Fibroblast of the aortic adventitia (primary cell): ENCODE results near the gene PAQR5. TPM values are rescaled to one million over a fixed set of nuclear protein-coding genes. Genes with fewer than 3 reads are reported as not detected.

Source experiments
- DNase-seq: peaks from one replicate; pipeline ENCODE4 v3.0.0-alpha.2; 2010; ENCODE audit warnings: low read depth
- H3K4me3 ChIP-seq: 2 replicates; pipeline ENCODE4 v1.5.1; 2011; ENCODE audit warnings: low read depth, mild to moderate bottlenecking, control low read depth, low read length, moderate library complexity
- CTCF ChIP-seq: IDR thresholded peaks from 2 replicates; pipeline ENCODE4 v1.5.1; 2011; ENCODE audit warnings: mild to moderate bottlenecking, low read length, control low read depth, inconsistent platforms; ENCODE audit not compliant: insufficient read depth
- total RNA-seq: library from RNA; depleted of rRNA; stranded (reverse); fragments of >200 nt; gene quantifications from 2 replicates; pipeline ENCODE4 v1.2.3, GENCODE V29; 2012; ENCODE audit warnings: low replicate concordance

PAQR5 gene
- total RNA-seq, 1 donor: 13.2 TPM

- no peak for DNase-seq
- no peak overlapping the region for H3K4me3 ChIP-seq
- TF ChIP-seq CTCF: no peak
These were observed 68.5 kb downstream of the PAQR5 start for GRCh38 chr15:69367236-69367635.

DNA sequence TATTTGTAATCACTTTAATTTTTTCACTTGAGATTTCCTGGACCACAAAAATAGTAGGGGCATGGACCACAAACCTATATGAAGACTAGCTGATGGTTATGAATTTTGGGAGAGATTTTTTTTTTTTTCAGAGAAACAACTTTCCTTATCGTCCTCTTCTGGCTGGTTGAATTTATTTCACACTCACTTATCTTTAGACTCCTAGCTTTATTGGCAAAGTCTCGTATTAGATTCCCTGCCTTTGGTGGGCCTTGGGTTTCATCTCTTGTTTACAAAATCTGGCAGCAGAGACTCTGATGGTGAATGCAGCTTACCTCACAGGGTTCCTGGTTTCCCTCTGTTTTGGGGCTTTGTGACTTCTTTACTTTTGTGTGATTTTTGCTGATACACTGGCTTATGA lies 70.9 kb downstream of the PAQR5 start:
- no peak for DNase-seq
- TF ChIP-seq CTCF: no peak
- no peak overlapping the region for H3K4me3 ChIP-seq

GRCh38 chr15:69373406-69373805 lies 74.7 kb downstream of the PAQR5 start:
- no peak overlapping the region for H3K4me3 ChIP-seq
- TF ChIP-seq CTCF: no peak
- DNase-seq: no peak

DNA sequence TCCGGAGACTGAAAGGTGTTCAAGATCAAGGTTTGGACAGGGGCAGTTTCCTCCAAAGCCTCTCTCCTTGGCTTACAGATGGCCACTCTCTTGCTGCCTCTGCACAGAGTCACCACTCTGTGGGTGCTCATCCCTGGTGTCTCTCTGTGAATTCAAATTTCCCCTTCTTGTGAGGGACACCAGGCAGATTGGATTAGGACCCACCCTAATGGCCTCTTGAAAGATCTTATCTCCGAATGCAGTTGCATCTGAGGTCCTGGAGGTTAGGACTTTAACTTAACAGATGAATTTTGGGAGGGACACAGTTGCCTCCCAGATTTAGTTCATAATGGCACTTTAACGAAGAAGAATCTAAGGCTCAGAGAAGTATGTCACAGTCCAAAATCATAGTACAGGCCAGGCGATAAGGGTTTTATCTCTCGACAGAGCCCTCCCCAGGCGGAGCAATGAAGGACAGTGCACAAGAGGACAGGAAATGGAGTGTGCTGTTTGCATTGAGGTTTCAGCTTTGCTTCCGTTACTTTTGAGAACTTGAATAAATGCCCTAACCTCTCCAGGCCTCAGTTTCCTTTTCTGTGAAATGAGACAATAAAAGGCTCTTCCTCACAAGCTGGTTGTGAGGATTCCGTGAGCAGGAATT lies 76.6 kb downstream of the PAQR5 start:
- no peak for DNase-seq
- no peak for TF ChIP-seq CTCF

GRCh38 chr15:69377216-69377970 lies 78.7 kb downstream of the PAQR5 start:
- DNase-seq: no peak
- no peak for TF ChIP-seq CTCF
- H3K4me3 ChIP-seq: no peak overlapping the region

More for the DNA sequence above, 76.6 kb downstream of the PAQR5 start:
- no peak overlapping the region for H3K4me3 ChIP-seq

- TF ChIP-seq CTCF: peak; percentile 31
- no peak overlapping the region for H3K4me3 ChIP-seq
- DNase-seq: peak; percentile 16
These were observed 81.5 kb downstream of the PAQR5 start for GRCh38 chr15:69380100-69380725.
